ENCODE results near the gene SMARCC2. TPM values are rescaled to one million over a fixed set of nuclear protein-coding genes. Genes with fewer than 3 reads are reported as not detected.
A peak's percentile ranks its signal among the peaks of the same experiment; 100 is the strongest.

SMARCC2 gene
- total and polyA plus RNA-seq, 4 experiments from 2014 or later, result 27.0 to 199 (median 142) TPM

- DNase-seq, result no peak
- Histone ChIP-seq H3K9me3 (ENCODE audit: control insufficient read depth in 1 of 2, low read length in 2 of 2) (no peaks in the 10 kb centered on the region), H3K27me3 (ENCODE audit: insufficient read depth, low read length) (no peaks in the 10 kb centered on the region), H3K27ac (ENCODE audit: low read depth, low read length) (no peak overlapping the region), H3K4me1 (ENCODE audit: insufficient read depth, low read length) (peaks cover 27% of the 10 kb centered on the region), H3K4me3 (ENCODE audit: low read length in 2 of 2) (no peak overlapping the region), H3K36me3 (ENCODE audit: insufficient read depth, low read length) (no peaks in the 10 kb centered on the region)
- H3K27me3 Mint-ChIP-seq, result no peaks in the 10 kb centered on the region
- ChIA-PET POLR2A (ENCODE audit: partially characterized antibody) (interaction anchor here (1.2 to 2.1 kb wide), 3 partner anchors 25 to 71 kb away, joined by 3 to 12 read pairs (median 5); partner anchors contain the start of genes PA2G4 and RNF41), CTCF (ENCODE audit: partially characterized antibody) (interaction anchor here (1.4 to 2.9 kb wide), 7 partner anchors 8 to 104 kb away, joined by 4 to 22 read pairs (median 7); partner anchors contain the start of genes ESYT1 and ZC3H10)
- H3K36me3 Mint-ChIP-seq, result peaks cover 0 to 1% of the 10 kb centered on the region in 2 donors
- intact Hi-C loops (cut with micrococcal nuclease), result no loop called here
- peaks cover 17 to 48% (median 28%) of the 10 kb centered on the region in 4 donors for H3K4me1 Mint-ChIP-seq
- peak overlapping the region in 7 of 8 donors; percentile 33 to 67 (median 53) for H3K4me3 Mint-ChIP-seq
- H3K9me3 Mint-ChIP-seq, result no peaks in the 10 kb centered on the region
- peak overlapping the region; percentile 50 to 99 (median 95) for H3K27ac Mint-ChIP-seq
Measured at GRCh38 chr12:56150563-56150962, 38.7 kb downstream of the SMARCC2 start.

GRCh38 chr12:56146492-56147460, 42.5 kb downstream of the SMARCC2 start:
- Histone ChIP-seq H3K36me3 (ENCODE audit: insufficient read depth, low read length) (peaks cover 36% of the 10 kb centered on the region), H3K27me3 (ENCODE audit: insufficient read depth, low read length) (no peaks in the 10 kb centered on the region), H3K4me1 (ENCODE audit: insufficient read depth, low read length) (peaks cover 35% of the 10 kb centered on the region), H3K4me3 (ENCODE audit: low read length in 2 of 2) (no peak overlapping the region), H3K9me3 (ENCODE audit: control insufficient read depth in 1 of 2, low read length in 2 of 2) (no peaks in the 10 kb centered on the region), H3K27ac (ENCODE audit: low read depth, low read length) (no peak overlapping the region)
- Mint-ChIP-seq H3K27me3 (no peaks in the 10 kb centered on the region), H3K36me3 (peaks cover 36% of the 10 kb centered on the region in 2 donors), H3K4me1 (peaks cover 26 to 51% (median 39%) of the 10 kb centered on the region in 4 donors), H3K27ac (peak overlapping the region in 4 of 7 donors; percentile 16 to 47 (median 41)), H3K9me3 (no peaks in the 10 kb centered on the region), H3K4me3 (no peak overlapping the region)
- intact Hi-C loops (cut with micrococcal nuclease), result no loop called here
- DNase-seq, result no peak
- ChIA-PET POLR2A (ENCODE audit: partially characterized antibody) (interaction anchor here (0.7 to 1.0 kb wide), 2 partner anchors 30 to 41 kb away, joined by 4 to 5 read pairs; no protein-coding TSS in a partner anchor), CTCF (ENCODE audit: partially characterized antibody) (interaction anchor here (0.7 kb wide), 1 partner anchor 43 kb away, joined by 3 read pairs; no protein-coding TSS in a partner anchor)

DNA sequence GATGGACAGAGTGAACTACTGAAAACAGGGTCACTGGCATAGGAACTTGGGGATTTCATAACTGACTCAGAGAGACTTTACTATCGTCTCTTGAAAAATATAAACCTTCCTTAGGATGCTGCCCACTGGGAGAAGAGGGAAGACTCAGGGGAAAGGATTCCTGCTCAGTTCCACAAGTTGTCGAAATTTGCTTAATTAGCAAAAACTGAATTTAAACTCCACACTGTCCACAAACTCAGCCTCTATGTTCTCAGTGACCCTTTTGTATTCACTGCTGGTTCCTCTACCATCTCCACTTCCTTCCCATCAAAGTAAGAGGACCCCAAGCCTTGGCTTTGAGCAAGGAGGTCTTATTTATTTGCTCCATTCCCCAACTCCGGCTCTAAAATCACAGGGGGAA, 44.1 kb downstream of the SMARCC2 start:
- peaks cover 22 to 47% (median 35%) of the 10 kb centered on the region in 4 donors for H3K4me1 Mint-ChIP-seq
- intact Hi-C loops (cut with micrococcal nuclease), result no loop called here
- H3K27ac Mint-ChIP-seq, result peak overlapping the region in 4 of 7 donors; percentile 18 to 66 (median 56)
- no peaks in the 10 kb centered on the region for H3K9me3 ChIP-seq (ENCODE audit: control insufficient read depth in 1 of 2, low read length in 2 of 2)
- H3K27ac ChIP-seq (ENCODE audit: low read depth, low read length), result no peak overlapping the region
- DNase-seq, result no peak
- no peaks in the 10 kb centered on the region for H3K27me3 Mint-ChIP-seq
- peaks cover 47 to 48% of the 10 kb centered on the region in 2 donors for H3K36me3 Mint-ChIP-seq
- no peak overlapping the region for H3K4me3 Mint-ChIP-seq
- ChIA-PET POLR2A (ENCODE audit: partially characterized antibody) (interaction anchor here (0.6 to 1.1 kb wide), 2 partner anchors 44 to 564 kb away, joined by 3 to 4 read pairs; partner anchors contain the start of gene SMARCC2), CTCF (ENCODE audit: partially characterized antibody) (interaction anchor here (0.8 to 2.0 kb wide), 3 partner anchors 17 to 46 kb away, joined by 3 to 5 read pairs (median 4); partner anchors contain the start of gene ESYT1)
- H3K36me3 ChIP-seq (ENCODE audit: insufficient read depth, low read length), result peaks cover 45% of the 10 kb centered on the region
- no peak overlapping the region for H3K4me3 ChIP-seq (ENCODE audit: low read length in 2 of 2)
- H3K27me3 ChIP-seq (ENCODE audit: insufficient read depth, low read length), result no peaks in the 10 kb centered on the region
- H3K4me1 ChIP-seq (ENCODE audit: insufficient read depth, low read length), result peaks cover 25% of the 10 kb centered on the region
- no peaks in the 10 kb centered on the region for H3K9me3 Mint-ChIP-seq

- Mint-ChIP-seq H3K9me3 (no peaks in the 10 kb centered on the region), H3K4me3 (peak overlapping the region in 1 of 8 donors; percentile 10), H3K36me3 (peaks cover 54 to 60% of the 10 kb centered on the region in 2 donors), H3K4me1 (peaks cover 24 to 53% (median 37%) of the 10 kb centered on the region in 4 donors), H3K27ac (peak overlapping the region; percentile 51 to 90 (median 83)), H3K27me3 (no peaks in the 10 kb centered on the region)
- Histone ChIP-seq H3K27me3 (ENCODE audit: insufficient read depth, low read length) (no peaks in the 10 kb centered on the region), H3K4me1 (ENCODE audit: insufficient read depth, low read length) (peaks cover 39% of the 10 kb centered on the region), H3K4me3 (ENCODE audit: low read length in 2 of 2) (no peak overlapping the region), H3K36me3 (ENCODE audit: insufficient read depth, low read length) (peaks cover 56% of the 10 kb centered on the region), H3K9me3 (ENCODE audit: control insufficient read depth in 1 of 2, low read length in 2 of 2) (no peaks in the 10 kb centered on the region), H3K27ac (ENCODE audit: low read depth, low read length) (no peak overlapping the region)
- intact Hi-C loops (cut with micrococcal nuclease), result no loop called here
- ChIA-PET CTCF (ENCODE audit: partially characterized antibody) (interaction anchor here (1.0 to 2.3 kb wide), 6 partner anchors 8 to 21 kb away, joined by 3 to 12 read pairs (median 4); partner anchors contain the start of genes ESYT1 and MYL6B), POLR2A (ENCODE audit: partially characterized antibody) (interaction anchor here (4.0 kb wide), 1 partner anchor 26 kb away, joined by 16 read pairs; the partner anchor contains the start of gene ZC3H10)
- no peak for DNase-seq
Measured at GRCh38 chr12:56143870-56144269, 45.4 kb downstream of the SMARCC2 start.

- Histone ChIP-seq H3K27ac (ENCODE audit: low read depth, low read length) (no peak overlapping the region), H3K36me3 (ENCODE audit: insufficient read depth, low read length) (peaks cover 63% of the 10 kb centered on the region), H3K9me3 (ENCODE audit: control insufficient read depth in 1 of 2, low read length in 2 of 2) (no peaks in the 10 kb centered on the region), H3K4me3 (ENCODE audit: low read length in 2 of 2) (no peak overlapping the region), H3K27me3 (ENCODE audit: insufficient read depth, low read length) (no peaks in the 10 kb centered on the region), H3K4me1 (ENCODE audit: insufficient read depth, low read length) (peaks cover 45% of the 10 kb centered on the region)
- peak overlapping the region in 5 of 8 donors; percentile 3 to 33 (median 6) for H3K4me3 Mint-ChIP-seq
- ChIA-PET CTCF (ENCODE audit: partially characterized antibody) (interaction anchor here (1.0 to 2.7 kb wide), 7 partner anchors 8 to 21 kb away, joined by 3 to 14 read pairs (median 6); partner anchors contain the start of genes ESYT1 and MYL6B), POLR2A (ENCODE audit: partially characterized antibody) (interaction anchor here (0.5 to 4.0 kb wide), 4 partner anchors 14 to 58 kb away, joined by 3 to 16 read pairs (median 8); partner anchors contain the start of genes SMARCC2 and ZC3H10)
- H3K36me3 Mint-ChIP-seq, result peaks cover 61 to 66% of the 10 kb centered on the region in 2 donors
- intact Hi-C loops (cut with micrococcal nuclease), result no loop called here
- no peaks in the 10 kb centered on the region for H3K27me3 Mint-ChIP-seq
- H3K27ac Mint-ChIP-seq, result peak overlapping the region; percentile 51 to 90 (median 83)
- peaks cover 30 to 60% (median 44%) of the 10 kb centered on the region in 4 donors for H3K4me1 Mint-ChIP-seq
- no peaks in the 10 kb centered on the region for H3K9me3 Mint-ChIP-seq
- DNase-seq, result no peak
Measured at GRCh38 chr12:56143217-56143616, 46.1 kb downstream of the SMARCC2 start.

DNA sequence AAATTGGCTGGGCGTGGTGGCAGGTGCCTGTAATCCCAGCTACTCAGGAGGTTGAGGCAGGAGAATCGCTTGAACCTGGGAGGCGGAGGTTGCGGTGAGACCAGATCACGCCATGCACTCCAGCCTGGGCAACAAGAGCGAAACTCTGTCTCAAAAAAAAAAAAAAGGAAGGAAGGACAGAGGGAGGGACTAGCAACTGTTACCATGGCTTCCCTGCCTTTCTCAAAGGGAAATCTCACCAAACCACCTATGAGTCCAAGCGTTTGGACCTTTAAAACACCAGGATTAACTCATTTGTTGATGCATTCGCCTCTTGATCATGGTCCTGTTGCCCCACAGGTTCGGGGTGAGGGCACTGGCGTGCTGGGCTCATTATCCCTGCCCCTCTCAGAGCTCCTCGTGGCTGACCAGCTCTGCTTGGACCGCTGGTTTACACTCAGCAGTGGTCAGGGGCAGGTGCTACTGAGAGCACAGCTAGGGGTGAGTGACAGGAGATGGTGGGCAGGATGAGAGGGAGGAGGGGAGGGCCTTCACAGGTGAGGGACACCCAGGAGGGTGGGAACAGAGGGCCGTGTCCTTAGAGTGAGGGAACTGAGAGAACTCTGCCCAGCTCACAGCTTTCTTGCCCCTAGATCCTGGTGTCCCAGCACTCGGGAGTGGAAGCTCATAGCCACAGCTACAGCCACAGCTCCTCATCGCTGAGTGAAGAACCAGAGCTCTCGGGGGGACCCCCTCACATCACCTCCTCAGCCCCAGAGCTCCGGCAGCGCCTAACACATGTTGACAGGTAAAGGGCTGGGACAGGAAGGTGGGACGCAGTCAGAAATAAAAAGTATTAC, 47.1 kb downstream of the SMARCC2 start:
- Mint-ChIP-seq H3K36me3 (peaks cover 71 to 74% of the 10 kb centered on the region in 2 donors), H3K27me3 (no peaks in the 10 kb centered on the region), H3K4me1 (peaks cover 39 to 70% (median 54%) of the 10 kb centered on the region in 4 donors), H3K4me3 (no peak overlapping the region), H3K9me3 (no peaks in the 10 kb centered on the region), H3K27ac (peak overlapping the region in 6 of 7 donors; percentile 42 to 86 (median 64))
- H3K36me3 ChIP-seq (ENCODE audit: insufficient read depth, low read length), result peaks cover 73% of the 10 kb centered on the region
- POLR2A ChIA-PET (ENCODE audit: partially characterized antibody), result interaction anchor here (1.0 to 4.0 kb wide), 4 partner anchors 15 to 46 kb away, joined by 3 to 16 read pairs (median 8); partner anchors contain the start of genes SMARCC2 and ZC3H10
- H3K9me3 ChIP-seq (ENCODE audit: control insufficient read depth in 1 of 2, low read length in 2 of 2), result no peaks in the 10 kb centered on the region
- H3K27me3 ChIP-seq (ENCODE audit: insufficient read depth, low read length), result no peaks in the 10 kb centered on the region
- no peak overlapping the region for H3K27ac ChIP-seq (ENCODE audit: low read depth, low read length)
- DNase-seq, result no peak
- H3K4me1 ChIP-seq (ENCODE audit: insufficient read depth, low read length), result peaks cover 56% of the 10 kb centered on the region
- CTCF ChIA-PET (ENCODE audit: partially characterized antibody), result interaction anchor here (1.2 to 5.9 kb wide), 5 partner anchors 9 to 47 kb away, joined by 4 to 22 read pairs (median 12); partner anchors contain the start of genes ESYT1, MYL6B and SMARCC2
- intact Hi-C loops (cut with micrococcal nuclease), result no loop called here
- H3K4me3 ChIP-seq (ENCODE audit: low read length in 2 of 2), result no peak overlapping the region
